Middle frontal gyrus (tissue), 1 donor: Measurements from ENCODE around the gene LYL1.

Experiments
- DNase-seq: peaks from one replicate; pipeline ENCODE4 v3.0.0-alpha.2; 2015; ENCODE audit warnings: low spot score; ENCODE audit errors: extremely low spot score

The LYL1 gene

DNA sequence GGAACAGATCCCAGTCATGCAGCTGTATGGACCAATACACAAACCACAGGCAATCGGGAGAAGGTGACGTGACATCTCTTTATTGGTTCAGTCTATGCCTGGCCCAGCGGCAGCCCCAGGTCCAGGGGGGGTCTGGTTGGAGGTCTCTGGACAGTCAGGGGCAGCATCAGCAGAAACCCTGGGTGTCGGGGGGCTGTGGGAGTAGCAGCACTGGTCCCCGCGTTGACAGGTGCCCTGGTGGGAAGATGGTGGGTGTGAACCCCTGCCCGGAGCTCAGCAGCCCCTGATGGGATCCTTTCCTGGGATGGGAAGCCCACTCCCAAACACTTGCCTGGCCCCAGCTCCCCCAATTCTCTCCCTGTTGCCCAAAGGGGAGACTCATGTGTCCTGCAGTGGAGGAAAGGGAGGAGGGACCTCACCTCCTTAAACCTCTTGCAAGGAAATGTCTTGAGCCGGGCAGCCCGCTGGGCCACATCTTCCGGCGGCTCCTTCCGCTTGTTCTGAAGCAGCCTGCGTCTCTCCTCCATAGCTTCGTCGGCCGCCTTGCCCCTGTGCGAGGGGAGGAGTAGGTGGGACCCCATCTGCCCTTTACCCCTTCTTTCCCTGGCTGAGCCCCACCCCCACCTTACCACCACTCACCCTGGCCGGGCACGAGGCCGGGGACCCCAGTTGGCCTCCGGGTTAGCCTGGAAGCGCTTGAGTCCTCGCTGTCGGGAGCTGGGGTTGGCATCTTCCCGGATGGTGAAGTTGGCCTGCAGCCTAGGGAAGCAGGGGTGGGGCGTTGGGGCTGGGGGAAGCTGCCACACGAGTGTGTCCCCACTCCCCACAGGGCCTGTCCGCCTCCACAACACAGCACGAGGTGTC is 2.4 kb upstream of the LYL1 start:
- no peak for DNase-seq

- DNase-seq, result no peak
These were observed 1.7 kb upstream of the LYL1 start for GRCh38 chr19:13104360-13104847.

GRCh38 chr19:13103581-13104359 is 1.1 kb upstream of the LYL1 start:
- DNase-seq, result no peak

DNA sequence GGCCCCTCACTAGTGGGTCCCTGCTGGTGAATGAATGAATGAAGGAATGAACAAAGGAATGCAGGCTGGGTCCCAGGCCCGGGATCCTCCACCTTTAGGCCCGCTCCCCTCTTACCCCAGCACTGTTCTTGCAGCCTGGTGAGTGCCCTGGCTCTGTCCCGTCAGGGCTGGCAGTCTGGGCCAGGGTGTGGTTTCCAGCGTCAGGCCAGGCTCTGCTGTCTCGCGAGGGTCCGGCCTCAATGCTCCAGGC is 317 bp downstream of the LYL1 start:
- DNase-seq, result no peak

- DNase-seq, result no peak
These were observed 855 bp downstream of the LYL1 start for GRCh38 chr19:13101590-13102415.

DNA sequence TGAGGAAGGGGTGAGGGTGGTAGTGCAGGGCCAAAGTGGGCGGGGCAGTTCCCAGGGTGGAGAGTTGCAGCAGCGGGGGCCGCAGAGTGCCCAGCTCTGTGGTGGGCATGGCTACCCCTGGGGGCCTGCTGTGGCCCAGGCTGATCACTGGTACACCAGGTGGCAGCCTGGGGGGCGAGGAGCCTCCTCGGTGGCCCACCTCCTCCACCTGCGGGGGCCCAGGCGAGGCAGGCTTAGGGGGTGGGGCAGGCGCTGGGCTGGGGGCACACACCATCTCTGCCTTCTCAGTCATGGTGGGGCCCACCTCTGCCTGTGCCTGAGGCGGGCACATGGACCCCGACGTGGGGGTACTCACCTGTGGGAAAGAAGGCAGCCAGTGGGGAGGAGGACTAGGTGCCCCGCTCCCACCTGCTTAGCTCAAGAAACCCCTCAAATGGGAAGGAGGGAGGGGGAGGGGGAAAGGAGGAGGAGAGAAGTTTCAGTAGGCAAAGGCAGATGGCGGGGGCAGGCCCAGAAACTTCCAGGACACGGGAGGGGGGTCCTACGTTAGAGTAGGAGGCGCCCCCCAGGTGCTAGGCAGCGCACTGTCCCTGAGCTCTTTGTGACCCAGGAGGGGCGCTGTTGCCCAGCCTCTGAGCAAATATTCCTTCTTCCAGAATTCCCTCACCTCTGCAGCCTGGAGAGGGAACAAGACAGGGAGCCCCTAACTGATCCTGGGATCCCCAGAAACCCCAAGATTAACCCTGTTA is 1.6 kb downstream of the LYL1 start:
- no peak for DNase-seq

GRCh38 chr19:13100031-13100588 is 2.5 kb downstream of the LYL1 start:
- no peak for DNase-seq

DNA sequence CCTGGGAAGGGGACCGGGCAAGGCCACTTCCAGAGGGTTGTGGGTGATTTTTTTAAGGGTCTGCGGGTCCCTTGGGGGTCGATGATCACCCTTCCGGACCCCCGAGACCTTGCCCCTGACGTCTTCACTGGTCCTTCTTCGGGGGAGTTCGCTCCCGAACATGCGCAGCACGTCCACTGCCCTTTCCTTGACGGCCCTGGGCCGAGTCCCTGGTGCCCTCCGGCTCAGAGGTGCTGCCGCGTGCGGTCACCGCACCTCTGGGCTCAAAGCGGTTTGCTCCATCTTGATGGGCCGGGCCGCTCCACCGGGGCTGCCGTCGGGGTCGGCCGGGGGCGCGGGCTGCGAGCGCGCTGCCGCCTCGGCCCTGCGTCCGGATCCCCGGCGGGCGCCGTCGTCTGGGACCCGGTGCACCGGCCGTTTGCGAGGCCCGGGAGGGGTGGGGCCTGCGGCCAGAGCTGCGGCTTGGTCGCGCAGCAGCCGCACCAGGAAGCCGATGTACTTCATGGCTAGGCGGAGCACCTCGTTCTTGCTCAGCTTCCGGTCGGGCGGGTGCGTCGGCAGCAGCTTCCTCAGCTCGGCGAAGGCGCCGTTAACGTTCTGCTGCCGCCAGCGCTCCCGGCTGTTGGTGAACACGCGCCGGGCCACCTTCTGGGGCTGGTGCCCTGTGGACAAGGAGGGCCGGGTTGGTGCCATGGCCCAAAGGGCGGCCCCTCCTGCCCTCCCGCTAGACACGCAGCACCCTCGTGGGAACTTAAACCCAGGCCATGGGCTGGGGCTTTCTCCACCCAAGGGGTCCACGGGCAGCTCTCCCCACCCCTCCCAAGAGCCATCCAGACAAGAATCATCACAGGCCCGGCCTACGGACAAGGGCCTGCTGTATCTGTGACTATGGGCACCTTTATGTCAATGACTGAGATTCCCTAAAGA is 3.3 kb downstream of the LYL1 start:
- no peak for DNase-seq

- no peak for DNase-seq
These were observed 4.2 kb downstream of the LYL1 start for GRCh38 chr19:13098277-13099072.

GRCh38 chr19:13097463-13098258 is 5.0 kb downstream of the LYL1 start:
- DNase-seq, result no peak

DNA sequence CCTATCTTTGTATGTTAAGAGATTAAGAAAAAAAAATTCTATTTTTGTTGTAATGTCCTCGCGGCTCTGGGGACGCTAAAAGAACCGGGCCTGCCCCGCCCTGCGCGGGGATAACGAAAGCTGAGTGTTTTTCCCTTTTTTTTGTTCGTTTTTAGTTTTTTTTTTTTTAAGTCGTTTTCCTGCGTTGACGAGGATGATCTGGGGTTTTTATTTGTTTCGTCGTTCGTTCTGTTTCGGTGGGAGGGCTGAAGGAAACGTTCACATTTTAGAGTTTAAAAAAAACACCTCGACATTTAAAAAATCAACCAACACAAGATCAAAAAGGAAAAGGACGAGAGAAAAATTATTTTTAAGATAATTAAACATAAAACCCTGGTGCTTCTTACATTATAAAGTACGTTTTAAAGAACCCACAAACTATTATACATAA is 5.6 kb downstream of the LYL1 start:
- DNase-seq, result no peak

GRCh38 chr19:13095934-13096927 is 6.4 kb downstream of the LYL1 start:
- DNase-seq, result no peak

DNA sequence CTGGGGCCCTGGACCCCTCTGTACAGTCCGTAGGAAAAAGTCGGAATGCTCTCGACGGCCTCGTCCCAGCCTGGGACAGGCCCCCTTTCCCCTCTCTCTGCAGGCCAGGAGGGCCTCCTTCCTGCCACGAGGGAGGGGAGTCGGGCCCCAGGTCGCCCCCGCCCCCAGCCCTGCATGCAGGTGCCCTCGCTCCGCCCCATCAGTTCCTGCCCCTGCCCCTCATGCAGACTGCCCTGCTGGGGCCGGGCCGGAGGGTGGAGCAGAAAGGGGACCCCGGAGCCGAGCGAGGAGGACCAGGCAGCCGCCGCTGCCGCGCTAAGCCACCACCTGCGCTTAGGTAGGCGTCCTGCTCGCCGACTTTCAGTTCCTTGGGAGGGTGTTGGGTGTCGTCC is 7.3 kb downstream of the LYL1 start:
- DNase-seq, result no peak

DNA sequence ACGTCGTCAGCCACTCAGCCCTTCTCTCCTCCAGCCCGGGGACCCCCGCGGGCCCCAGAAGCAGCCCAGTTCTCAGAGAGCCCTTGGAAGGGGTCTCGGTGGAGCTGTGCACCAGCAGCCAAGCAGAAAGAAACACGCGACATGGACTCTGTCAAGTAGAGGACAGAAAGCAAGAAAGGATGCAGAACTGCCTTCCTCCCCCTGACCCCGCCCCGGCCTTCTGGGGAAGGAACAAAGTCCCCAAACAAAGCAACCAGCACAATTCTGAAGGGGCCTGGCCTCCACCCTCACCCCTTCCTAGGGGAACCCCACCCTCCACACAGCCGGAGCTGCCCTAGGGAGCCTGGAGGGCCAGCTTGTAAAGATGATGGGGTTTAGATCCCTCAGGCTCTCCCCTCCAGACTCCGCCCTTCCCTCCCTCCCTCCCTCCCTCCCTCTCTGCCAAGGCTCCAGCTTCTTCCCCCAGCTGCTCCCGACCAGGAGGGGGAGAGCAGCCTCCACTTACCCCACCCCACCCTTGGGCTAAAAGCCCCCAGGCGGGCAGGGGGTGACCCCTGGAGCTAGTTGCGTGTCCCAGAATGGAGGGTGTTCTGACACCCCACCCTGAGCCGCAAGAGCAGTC is 7.8 kb downstream of the LYL1 start:
- DNase-seq, result no peak

DNA sequence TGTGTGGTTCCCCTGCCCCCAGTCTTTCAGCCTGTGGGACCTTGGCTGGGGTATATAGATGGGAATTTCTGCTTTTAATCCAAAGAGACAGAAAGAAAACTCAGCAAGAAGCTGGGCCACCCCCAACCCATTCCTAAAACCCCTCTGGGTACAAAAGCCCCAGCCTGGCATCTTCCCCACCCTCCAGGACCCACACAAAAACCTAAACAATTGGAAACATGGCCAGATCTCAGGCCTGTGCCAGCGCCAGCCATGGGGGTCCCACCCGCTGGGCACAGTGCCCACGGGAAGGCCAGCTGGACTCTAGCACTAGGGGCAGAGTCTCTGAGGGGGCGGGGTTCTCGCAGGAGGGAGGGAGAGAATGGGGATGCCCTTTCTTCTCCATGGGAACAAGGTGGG is 8.6 kb downstream of the LYL1 start:
- no peak for DNase-seq

DNA sequence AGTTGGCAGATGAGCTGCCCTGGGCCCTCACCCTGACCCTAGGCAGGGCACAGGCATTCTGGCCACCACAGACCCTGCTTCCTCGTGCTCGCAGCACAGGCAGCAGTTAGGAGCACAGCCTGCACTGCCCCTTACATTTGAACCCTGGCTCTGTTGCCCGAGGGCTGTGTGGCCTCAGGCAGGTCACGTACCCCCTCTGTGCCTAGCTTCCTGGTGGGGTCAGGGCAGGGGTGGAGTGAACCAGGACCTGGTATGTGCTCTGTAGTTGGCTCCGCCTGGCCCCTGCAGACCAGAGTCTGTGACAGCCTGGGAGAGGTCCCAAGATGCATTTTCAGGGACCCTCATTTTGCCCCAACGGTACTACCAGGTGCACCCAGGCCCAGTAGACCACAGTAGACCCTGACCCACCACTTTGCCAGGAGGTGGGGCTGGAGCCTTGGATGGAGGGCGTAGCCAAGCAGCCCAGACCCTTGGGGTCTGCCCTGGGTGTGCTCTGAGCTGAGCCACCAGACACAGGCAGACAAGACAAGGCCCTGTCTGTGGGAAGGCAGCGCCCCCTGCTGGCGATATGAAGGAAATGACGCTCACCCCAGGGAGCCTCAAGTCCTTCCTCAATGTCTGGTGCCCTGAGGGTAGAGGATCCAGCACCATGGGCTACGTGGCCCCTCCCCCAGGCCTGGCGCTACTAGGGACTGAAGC is 9.1 kb downstream of the LYL1 start:
- DNase-seq, result peak; percentile 76
